ENCODE measurements around the gene STT3B.
A peak's percentile ranks its signal among the peaks of the same experiment; 100 is the strongest.

STT3B gene

DNA sequence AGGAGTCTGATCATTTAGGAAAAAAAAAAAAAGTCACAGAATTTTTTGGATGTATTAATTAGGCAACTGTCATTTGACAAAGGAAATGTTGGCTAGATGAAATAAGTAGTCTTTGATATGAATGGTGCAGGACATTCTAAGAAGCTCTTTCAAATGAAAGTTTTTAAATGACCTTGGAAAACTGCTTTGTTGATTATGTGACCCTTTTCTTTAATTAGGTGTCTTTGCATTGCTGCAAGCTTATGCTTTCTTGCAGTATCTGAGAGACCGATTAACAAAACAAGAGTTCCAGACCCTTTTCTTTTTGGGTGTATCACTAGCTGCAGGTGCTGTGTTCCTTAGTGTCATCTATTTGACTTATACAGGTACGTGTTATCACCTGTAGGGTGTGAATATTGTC lies 84.0 kb downstream of the STT3B start:
- TF ChIP-seq, protein P1, sequence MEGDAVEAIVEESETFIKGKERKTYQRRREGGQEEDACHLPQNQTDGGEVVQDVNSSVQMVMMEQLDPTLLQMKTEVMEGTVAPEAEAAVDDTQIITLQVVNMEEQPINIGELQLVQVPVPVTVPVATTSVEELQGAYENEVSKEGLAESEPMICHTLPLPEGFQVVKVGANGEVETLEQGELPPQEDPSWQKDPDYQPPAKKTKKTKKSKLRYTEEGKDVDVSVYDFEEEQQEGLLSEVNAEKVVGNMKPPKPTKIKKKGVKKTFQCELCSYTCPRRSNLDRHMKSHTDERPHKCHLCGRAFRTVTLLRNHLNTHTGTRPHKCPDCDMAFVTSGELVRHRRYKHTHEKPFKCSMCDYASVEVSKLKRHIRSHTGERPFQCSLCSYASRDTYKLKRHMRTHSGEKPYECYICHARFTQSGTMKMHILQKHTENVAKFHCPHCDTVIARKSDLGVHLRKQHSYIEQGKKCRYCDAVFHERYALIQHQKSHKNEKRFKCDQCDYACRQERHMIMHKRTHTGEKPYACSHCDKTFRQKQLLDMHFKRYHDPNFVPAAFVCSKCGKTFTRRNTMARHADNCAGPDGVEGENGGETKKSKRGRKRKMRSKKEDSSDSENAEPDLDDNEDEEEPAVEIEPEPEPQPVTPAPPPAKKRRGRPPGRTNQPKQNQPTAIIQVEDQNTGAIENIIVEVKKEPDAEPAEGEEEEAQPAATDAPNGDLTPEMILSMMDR (IDR thresholded peaks at IDR 0.05; ENCODE audit: low read depth, low read length, missing control alignments) = no peak
- no peak overlapping the region for H3K4me3 ChIP-seq (ENCODE audit: low read depth, low read length)
- DNase-seq (ENCODE audit: low read depth) = no peak

DNA sequence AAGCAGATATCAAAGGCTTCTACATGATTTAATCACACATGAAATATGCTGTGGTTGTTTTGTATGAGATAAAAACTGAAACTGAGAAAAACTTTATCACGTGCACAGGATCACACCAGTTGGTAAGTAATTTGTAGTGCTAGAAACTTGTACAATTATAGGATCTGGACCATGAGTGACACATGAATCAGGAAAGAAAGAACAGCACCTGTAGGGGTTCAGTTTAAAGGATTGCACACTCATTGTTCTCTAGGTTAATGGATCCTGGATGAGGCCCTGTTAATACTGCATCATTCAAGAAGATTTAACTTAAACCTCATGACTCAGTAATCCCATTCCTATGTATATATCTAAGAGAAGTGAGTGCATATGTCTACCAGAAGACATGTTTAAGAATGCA lies 87.9 kb downstream of the STT3B start:
- no peak for DNase-seq (ENCODE audit: low read depth)
- H3K4me3 ChIP-seq (ENCODE audit: low read depth, low read length) = no peak overlapping the region
- TF ChIP-seq, protein P1 (IDR thresholded peaks at IDR 0.05; ENCODE audit: low read depth, low read length, missing control alignments) = no peak

DNA sequence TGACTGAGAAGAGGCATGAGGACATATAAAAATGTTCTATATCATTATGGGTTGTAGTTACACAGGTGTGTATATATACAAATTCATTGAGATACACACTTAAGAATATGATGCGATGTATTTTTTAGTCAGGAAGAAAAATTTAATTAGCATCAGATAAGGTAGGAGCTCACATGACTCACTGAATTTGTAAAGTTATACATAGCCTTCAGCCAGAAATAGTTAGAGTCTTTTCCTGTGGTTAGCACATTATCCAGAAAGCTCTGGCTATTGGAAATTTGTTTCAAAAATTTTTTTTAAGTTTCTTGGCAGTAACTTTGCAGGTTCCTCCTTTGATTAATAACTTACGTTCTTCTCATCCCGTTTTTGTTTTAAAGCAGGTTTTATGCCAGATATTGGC lies 88.6 kb downstream of the STT3B start:
- no peak overlapping the region for H3K4me3 ChIP-seq (ENCODE audit: low read depth, low read length)
- TF ChIP-seq, protein P1 (IDR thresholded peaks at IDR 0.05; ENCODE audit: low read depth, low read length, missing control alignments) = no peak
- no peak for DNase-seq (ENCODE audit: low read depth)

DNA sequence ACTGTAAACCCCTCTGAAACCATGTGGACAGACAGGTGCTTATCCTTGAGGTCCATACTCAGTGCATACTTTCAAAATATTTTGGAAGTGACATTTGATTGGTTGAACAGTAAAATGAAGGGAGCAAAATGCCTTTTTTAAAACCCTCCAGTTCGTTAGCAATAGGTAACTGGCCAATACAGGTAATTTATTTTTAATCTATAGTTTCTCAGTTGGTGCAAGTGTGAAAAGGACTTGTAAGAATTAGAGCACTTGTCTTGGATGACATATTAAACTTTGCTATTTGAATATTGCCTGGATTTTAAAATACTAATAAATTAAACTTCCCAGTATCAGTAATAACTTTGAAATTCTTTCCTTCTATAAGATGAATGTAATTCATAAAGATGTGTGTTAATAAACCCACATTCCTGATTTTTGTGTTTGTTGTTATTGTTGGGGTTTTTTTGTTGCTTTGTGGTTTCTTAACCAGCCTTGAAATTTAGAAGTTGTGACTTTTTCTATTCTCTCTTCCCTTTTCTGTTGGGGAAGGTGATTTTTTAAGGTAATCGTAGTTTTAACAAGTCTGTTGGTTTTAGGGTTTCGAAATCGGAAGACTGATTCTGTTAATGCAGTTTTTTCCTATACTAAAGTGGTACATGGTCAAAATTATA lies 90.0 kb downstream of the STT3B start:
- TF ChIP-seq, protein P1 (IDR thresholded peaks at IDR 0.05; ENCODE audit: low read depth, low read length, missing control alignments) = no peak
- peak; percentile 33 for DNase-seq (ENCODE audit: low read depth)
- no peak overlapping the region for H3K4me3 ChIP-seq (ENCODE audit: low read depth, low read length)

DNA sequence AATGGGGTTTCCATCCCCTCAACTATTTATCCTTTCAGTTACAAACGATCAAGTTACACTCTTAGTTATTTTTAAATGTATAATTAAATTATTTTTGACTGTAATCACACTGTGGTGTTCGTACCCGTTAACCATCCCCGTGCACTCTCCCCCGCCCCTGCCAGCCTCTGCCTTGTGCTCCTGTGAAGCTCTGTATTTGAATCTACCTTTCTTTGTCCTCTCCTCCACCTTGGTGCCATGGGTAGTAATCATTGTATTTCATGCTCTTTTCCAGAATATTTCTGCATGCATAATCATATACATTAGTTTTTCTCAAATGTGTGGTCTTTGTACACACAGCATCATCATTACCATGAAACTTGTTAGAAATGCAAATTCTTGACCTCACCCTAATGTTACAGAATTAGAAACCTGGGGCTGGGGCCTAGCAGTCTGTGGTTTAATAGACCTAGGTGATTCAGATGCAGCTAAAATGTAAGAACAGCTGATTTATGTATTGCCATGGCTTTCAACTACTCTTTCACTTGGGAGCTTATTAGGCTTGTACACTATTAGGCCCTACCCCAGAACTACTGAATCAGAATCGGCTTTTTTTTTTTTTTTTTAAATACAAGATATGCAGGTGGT lies 91.5 kb downstream of the STT3B start:
- H3K4me3 ChIP-seq (ENCODE audit: low read depth, low read length) = no peak overlapping the region
- peak; percentile 13 for DNase-seq (ENCODE audit: low read depth)
- TF ChIP-seq, protein P1 (IDR thresholded peaks at IDR 0.05; ENCODE audit: low read depth, low read length, missing control alignments) = no peak

DNA sequence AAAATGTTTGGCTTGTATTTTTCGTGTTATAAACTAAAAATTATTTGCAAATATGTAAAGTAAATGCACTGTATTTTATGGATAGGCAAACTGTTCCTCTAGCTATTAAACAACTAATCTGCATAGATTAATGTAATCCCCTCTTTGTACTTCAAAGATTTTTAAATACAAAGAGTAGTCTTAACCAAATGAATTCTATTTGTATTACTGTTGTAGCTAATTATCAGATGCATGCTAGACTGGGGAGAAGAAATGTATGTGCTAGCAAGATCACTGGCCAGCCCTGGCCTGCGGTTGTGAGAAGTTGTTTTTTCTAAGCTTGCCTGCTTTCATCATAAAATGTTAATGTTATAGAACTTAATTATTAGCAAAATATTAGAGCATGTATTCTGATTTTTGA lies 92.6 kb downstream of the STT3B start:
- H3K4me3 ChIP-seq (ENCODE audit: low read depth, low read length) = no peak overlapping the region
- no peak for DNase-seq (ENCODE audit: low read depth)
- TF ChIP-seq, protein P1 (IDR thresholded peaks at IDR 0.05; ENCODE audit: low read depth, low read length, missing control alignments) = no peak

DNA sequence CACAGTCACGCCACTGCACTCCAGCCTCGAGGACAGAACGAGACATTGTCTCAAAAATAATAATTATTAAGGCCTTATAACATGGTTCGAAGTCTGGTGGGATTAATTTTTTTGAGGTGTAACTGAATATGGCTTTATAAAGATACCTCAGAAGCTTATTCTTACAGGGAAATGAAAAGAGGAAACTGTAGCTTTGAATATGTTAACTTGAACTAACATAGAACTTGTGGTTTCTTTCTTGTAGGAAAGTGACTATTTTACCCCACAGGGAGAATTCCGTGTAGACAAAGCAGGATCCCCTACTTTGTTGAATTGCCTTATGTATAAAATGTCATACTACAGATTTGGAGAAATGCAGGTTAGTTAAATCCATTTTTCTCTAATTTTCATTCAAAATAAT lies 96.3 kb downstream of the STT3B start:
- TF ChIP-seq, protein P1 (IDR thresholded peaks at IDR 0.05; ENCODE audit: low read depth, low read length, missing control alignments) = no peak
- DNase-seq (ENCODE audit: low read depth) = no peak
- no peak overlapping the region for H3K4me3 ChIP-seq (ENCODE audit: low read depth, low read length)

All from GM12864 (cell line).